Large intestine (tissue), 3 donors: ENCODE measurements around the gene BORCS8. TPM values are rescaled to one million over a fixed set of nuclear protein-coding genes. Genes with fewer than 3 reads are reported as not detected.
"Not testable (repeated sequence)": the region's sequence is repeated elsewhere in the genome, so short reads cannot be mapped to it uniquely, and the experiment has no call there.

Source experiments
- DNase-seq, 2 donors: peaks; one replicate each; pipeline versions ENCODE4 v3.0.0 to v3.0.0-alpha.2; 2013
- H3K27ac ChIP-seq: one replicate; pipeline ENCODE4 v1.5.1; 2013; ENCODE audit warnings: low read length
- H3K27me3 ChIP-seq: 2 replicates; pipeline ENCODE4 v1.6.1; 2013; ENCODE audit warnings: low read length; ENCODE audit not compliant: control insufficient read depth, insufficient read depth
- H3K36me3 ChIP-seq: 2 replicates; pipeline ENCODE4 v1.6.1; 2013; ENCODE audit warnings: low read length; ENCODE audit not compliant: control insufficient read depth, insufficient read depth
- H3K4me1 ChIP-seq: one replicate; pipeline ENCODE4 v1.6.1; 2013; ENCODE audit warnings: low read length; ENCODE audit not compliant: control insufficient read depth, insufficient read depth
- H3K4me3 ChIP-seq: one replicate; pipeline ENCODE4 v1.5.1; 2013; ENCODE audit warnings: low read length
- H3K9me3 ChIP-seq: one replicate; pipeline ENCODE4 v1.6.1; 2013; ENCODE audit warnings: mild to moderate bottlenecking, low read depth, low read length, moderate library complexity; ENCODE audit not compliant: control insufficient read depth
- WGBS: methylation state at CpG from one replicate; pipeline ENCODE4 v1.1.5; 2013; ENCODE audit warnings: low lambda C conversion rate; ENCODE audit not compliant: insufficient coverage; 5-methylcytosine and 5-hydroxymethylcytosine counted together
- polyA plus RNA-seq: library from polyadenylated mRNA; unstranded; fragments of 120-200 nt; gene quantifications from one replicate; pipeline ENCODE4 v1.2.1, GENCODE V29; 2013

BORCS8 gene
- polyA plus RNA-seq, 1 donor = 17.5 TPM

DNA sequence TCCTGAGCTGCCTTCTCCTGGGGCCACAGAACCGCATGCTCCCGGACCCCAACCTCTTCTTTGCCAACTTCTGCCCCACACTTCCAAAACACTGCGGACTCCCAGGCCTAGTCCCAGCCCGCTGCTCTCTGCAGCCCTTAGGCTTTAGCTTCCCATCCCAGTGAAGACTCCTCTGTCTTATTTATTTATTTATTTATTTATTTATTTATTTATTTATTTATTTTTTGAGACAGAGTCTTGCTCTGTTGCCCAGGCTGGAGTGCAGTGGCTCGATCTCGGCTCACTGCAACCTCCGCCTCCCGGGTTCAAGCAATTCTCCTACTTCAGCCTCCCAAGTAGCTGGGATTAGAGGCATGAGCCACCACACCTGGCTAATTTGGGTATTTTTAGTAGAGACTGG lies 43.4 kb downstream of the BORCS8 start:
- peaks cover 30% of the 10 kb centered on the region for H3K36me3 ChIP-seq
- H3K9me3 ChIP-seq, H3K27me3 ChIP-seq, H3K4me1 ChIP-seq, H3K27ac ChIP-seq, DNase-seq, H3K4me3 ChIP-seq: not testable (repeated sequence)
- no CpG with 5 or more reads among the region's 8 CpGs for WGBS

DNA sequence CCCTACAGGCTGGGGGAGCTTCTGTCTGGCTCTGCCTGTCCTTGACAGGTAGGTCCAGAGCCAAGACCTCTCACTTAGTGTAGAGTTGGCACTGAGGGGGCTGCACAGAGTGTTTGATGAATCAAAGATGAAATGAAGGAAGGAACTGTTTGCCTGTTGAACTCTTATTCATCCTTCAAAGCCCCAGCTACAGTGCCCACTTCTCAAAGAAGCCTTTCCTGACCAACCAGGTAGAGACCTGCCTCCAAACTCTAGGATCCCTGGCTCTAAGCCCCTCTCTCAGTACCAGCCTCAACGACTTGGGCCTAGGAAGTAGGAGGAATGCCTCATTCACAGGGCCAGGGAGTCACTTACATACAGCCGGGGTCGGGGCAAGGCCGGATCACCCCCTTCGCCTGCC lies 44.6 kb downstream of the BORCS8 start:
- H3K27me3 ChIP-seq = no peaks in the 10 kb centered on the region
- peaks cover 4% of the 10 kb centered on the region for H3K4me1 ChIP-seq
- no peak for DNase-seq
- peaks cover 30% of the 10 kb centered on the region for H3K36me3 ChIP-seq
- H3K27ac ChIP-seq = no peak overlapping the region
- H3K9me3 ChIP-seq = no peaks in the 10 kb centered on the region
- no peak overlapping the region for H3K4me3 ChIP-seq
- WGBS = no CpG with 5 or more reads among the region's 5 CpGs

DNA sequence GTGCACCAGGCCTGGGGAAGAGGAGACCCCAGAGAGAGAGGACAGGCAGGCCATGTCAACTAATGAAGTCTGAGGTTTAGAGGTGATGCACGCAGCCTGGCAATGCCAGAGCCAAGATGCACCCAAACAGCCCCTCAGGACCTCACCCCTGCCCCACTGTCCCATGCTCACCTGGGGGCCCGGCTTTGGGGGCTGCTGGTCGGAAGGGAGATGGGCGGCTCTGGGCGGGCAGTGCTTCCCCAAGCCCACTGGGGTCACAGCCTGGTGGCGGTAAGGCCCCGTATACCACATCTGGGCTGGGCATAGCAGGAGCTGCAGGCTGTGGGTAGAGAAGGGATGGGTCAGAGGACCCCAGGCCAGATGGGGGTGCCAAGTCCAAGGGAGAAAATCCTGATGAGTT lies 45.1 kb downstream of the BORCS8 start:
- no peaks in the 10 kb centered on the region for H3K27me3 ChIP-seq
- H3K4me1 ChIP-seq = peaks cover 4% of the 10 kb centered on the region
- H3K36me3 ChIP-seq = peaks cover 30% of the 10 kb centered on the region
- no peak overlapping the region for H3K27ac ChIP-seq
- DNase-seq = no peak
- H3K9me3 ChIP-seq = no peaks in the 10 kb centered on the region
- no CpG with 5 or more reads among the region's 7 CpGs for WGBS
- no peak overlapping the region for H3K4me3 ChIP-seq

- DNase-seq = peak; percentile 44 to 53
- H3K27me3 ChIP-seq = no peaks in the 10 kb centered on the region
- H3K36me3 ChIP-seq = peaks cover 30% of the 10 kb centered on the region
- H3K9me3 ChIP-seq = no peaks in the 10 kb centered on the region
- H3K27ac ChIP-seq = no peak overlapping the region
- WGBS = no CpG with 5 or more reads among the region's 47 CpGs
- peak overlapping the region; percentile 25 for H3K4me3 ChIP-seq
- H3K4me1 ChIP-seq = peaks cover 4% of the 10 kb centered on the region
These were observed 46.0 kb downstream of the BORCS8 start for GRCh38 chr19:19145684-19146608.

GRCh38 chr19:19145281-19145680 lies 46.7 kb downstream of the BORCS8 start:
- H3K4me1 ChIP-seq = peaks cover 4% of the 10 kb centered on the region
- H3K27ac ChIP-seq = no peak overlapping the region
- WGBS = no CpG with 5 or more reads among the region's 17 CpGs
- no peak for DNase-seq
- no peaks in the 10 kb centered on the region for H3K27me3 ChIP-seq
- H3K36me3 ChIP-seq = peaks cover 26% of the 10 kb centered on the region
- no peak overlapping the region for H3K4me3 ChIP-seq
- H3K9me3 ChIP-seq = no peaks in the 10 kb centered on the region

- no CpG with 5 or more reads among the region's 12 CpGs for WGBS
These were observed 49.6 kb downstream of the BORCS8 start for GRCh38 chr19:19142347-19142746.

GRCh38 chr19:19140476-19140875 lies 51.5 kb downstream of the BORCS8 start:
- 63% methylated on average over 1 of the region's 5 CpGs for WGBS
- peaks cover 8% of the 10 kb centered on the region for H3K4me1 ChIP-seq
- no peak for DNase-seq
- H3K27me3 ChIP-seq = no peaks in the 10 kb centered on the region
- H3K36me3 ChIP-seq = no peaks in the 10 kb centered on the region
- no peaks in the 10 kb centered on the region for H3K9me3 ChIP-seq
- no peak overlapping the region for H3K4me3 ChIP-seq
- H3K27ac ChIP-seq = no peak overlapping the region

More at GRCh38 chr19:19142347-19142746, 49.6 kb downstream of the BORCS8 start:
- DNase-seq = no peak
- Histone ChIP-seq H3K4me1 (peaks cover 9% of the 10 kb centered on the region), H3K36me3 (peaks cover 11% of the 10 kb centered on the region), H3K27ac (no peak overlapping the region), H3K4me3 (no peak overlapping the region), H3K27me3 (no peaks in the 10 kb centered on the region), H3K9me3 (no peaks in the 10 kb centered on the region)

DNA sequence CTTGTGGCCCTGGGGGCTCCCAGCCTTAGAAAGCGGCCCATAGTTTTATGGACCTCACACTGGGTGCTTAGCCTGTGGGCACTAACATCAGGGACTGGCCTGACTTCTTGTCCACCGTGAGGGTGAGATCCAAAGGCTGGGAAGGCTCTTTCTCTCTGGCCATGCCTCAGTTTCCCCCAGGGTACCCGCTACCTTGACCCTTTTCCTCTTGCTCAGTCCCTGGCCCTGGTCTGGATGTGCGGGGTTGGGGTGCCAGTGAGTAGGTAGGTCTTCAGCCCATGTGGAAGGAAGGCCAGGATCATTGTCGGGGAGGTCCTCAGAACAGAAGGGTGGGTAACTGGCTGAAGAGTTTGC lies 52.1 kb downstream of the BORCS8 start:
- peaks cover 8% of the 10 kb centered on the region for H3K4me1 ChIP-seq
- H3K4me3 ChIP-seq = no peak overlapping the region
- no peaks in the 10 kb centered on the region for H3K9me3 ChIP-seq
- no peaks in the 10 kb centered on the region for H3K27me3 ChIP-seq
- no CpG with 5 or more reads among the region's 5 CpGs for WGBS
- H3K27ac ChIP-seq = no peak overlapping the region
- no peaks in the 10 kb centered on the region for H3K36me3 ChIP-seq
- no peak for DNase-seq

- Histone ChIP-seq H3K27ac (no peak within 1 kb of the TSS), H3K4me3 (peak within 1 kb of the TSS; percentile 68), H3K27me3 (no peaks in the 10 kb centered on the region), H3K9me3 (peaks cover 3% of the 10 kb centered on the region), H3K36me3 (no peaks in the 10 kb centered on the region), H3K4me1 (peaks cover 8% of the 10 kb centered on the region)
- no CpG with 5 or more reads among the region's 42 CpGs for WGBS
- DNase-seq = peak; percentile 97 to 99
These were observed 53.6 kb downstream of the BORCS8 start, which contains the start of gene TMEM161A for GRCh38 chr19:19138109-19138981. Gene TMEM161A, minus strand, starts transcription at chr19:19138478. Its CDS starts 50 bp downstream, at chr19:19138428.

DNA sequence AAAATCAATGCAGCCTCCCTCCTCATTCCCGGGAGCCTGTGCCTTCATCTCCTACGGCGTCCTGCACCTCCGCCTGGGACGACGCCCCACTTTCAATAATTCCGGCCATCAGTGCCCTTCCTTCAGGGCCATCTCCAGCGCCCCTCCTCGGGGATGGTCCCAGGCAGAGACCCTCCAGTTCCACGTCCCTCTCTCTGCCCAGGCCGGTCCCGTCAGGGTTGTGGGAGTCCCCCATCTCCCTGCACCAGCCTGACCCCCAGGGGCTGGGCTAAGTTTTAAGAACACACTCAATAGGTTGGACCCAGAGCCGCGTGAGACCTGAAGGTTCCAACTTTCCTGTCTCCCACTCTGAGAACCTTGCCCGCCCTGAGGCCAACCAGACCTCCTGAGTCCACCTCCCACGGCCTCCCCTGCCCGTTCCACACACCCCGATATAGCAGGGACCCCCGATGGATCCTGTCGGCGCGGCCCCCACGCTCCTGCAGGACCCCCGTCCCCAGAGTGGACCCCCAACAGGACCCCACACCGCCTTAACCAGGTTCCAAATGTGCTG lies 54.3 kb downstream of the BORCS8 start:
- Histone ChIP-seq H3K36me3 (peaks cover 3% of the 10 kb centered on the region), H3K4me1 (peaks cover 8% of the 10 kb centered on the region), H3K4me3 (peak overlapping the region; percentile 68), H3K27ac (no peak overlapping the region), H3K27me3 (no peaks in the 10 kb centered on the region), H3K9me3 (peaks cover 7% of the 10 kb centered on the region)
- DNase-seq = peak in 1 of 2 donors; percentile 27
- no CpG with 5 or more reads among the region's 25 CpGs for WGBS
